Activated B cell treated with CpG ODN at 0.5 μM for 24 hours (primary cell): Measurements from ENCODE around the gene TSSK2. TPM values are rescaled to one million over a fixed set of nuclear protein-coding genes. Genes with fewer than 3 reads are reported as not detected.
A peak's percentile ranks its signal among the peaks of the same experiment; 100 is the strongest.

Source experiments
- ATAC-seq: fragments of 200-7000 bp; cut with Tn5 transposase; one replicate; pipeline ENCODE4 v1.10.0; 2021; ENCODE audit warnings: low read depth, mild to moderate bottlenecking, moderate library complexity
- CTCF ChIA-PET: fragments of 350-600 bp; sonication (Branson Sonifier 250); formaldehyde crosslinking; loops from one replicate; lab custom pipeline; 2021; ENCODE audit warnings: antibody characterized with exemption; lab: Charles Lee
- POLR2A ChIA-PET: fragments of 350-600 bp; sonication (Branson Sonifier 250); formaldehyde crosslinking; loops from one replicate; lab custom pipeline; 2021; ENCODE audit warnings: antibody characterized with exemption; lab: Charles Lee
- DNase-seq: peaks from one replicate; pipeline ENCODE4 v3.0.0; 2022
- H3K27ac Mint-ChIP-seq: one replicate; pipeline ENCODE4 v1.8.0; 2020; ENCODE audit warnings: mixed read lengths
- H3K27me3 Mint-ChIP-seq: one replicate; pipeline ENCODE4 v1.8.0; 2021; ENCODE audit warnings: mixed read lengths
- H3K36me3 Mint-ChIP-seq: one replicate; pipeline ENCODE4 v1.8.0; 2021; ENCODE audit warnings: low read depth, mixed read lengths
- H3K4me1 Mint-ChIP-seq: one replicate; pipeline ENCODE4 v1.8.0; 2021; ENCODE audit warnings: mixed read lengths
- H3K4me3 Mint-ChIP-seq: one replicate; pipeline ENCODE4 v1.8.0; 2020; ENCODE audit warnings: mild to moderate bottlenecking, mixed read lengths
- H3K9me3 Mint-ChIP-seq: one replicate; pipeline ENCODE4 v1.8.0; 2020; ENCODE audit warnings: mixed read lengths
- intact Hi-C: fragments of 100-400 bp; cut with micrococcal nuclease; formaldehyde crosslinking; loops from one replicate; pipeline ENCODE4 v1.15.1; 2024
- total RNA-seq: library from RNA; stranded (reverse); gene quantifications from 2 replicates; pipeline ENCODE4 v1.2.3, GENCODE V29; 2022
- TF ChIP-seq, protein P1 (sequence below): fragments of 200-600 bp; IDR thresholded peaks from one replicate; pipeline ENCODE4 v1.8.0; 2022; ENCODE audit warnings: antibody characterized with exemption, mild to moderate bottlenecking

The TSSK2 gene
- total RNA-seq, 1 donor from 2014 or later: 0.13 TPM

DNA sequence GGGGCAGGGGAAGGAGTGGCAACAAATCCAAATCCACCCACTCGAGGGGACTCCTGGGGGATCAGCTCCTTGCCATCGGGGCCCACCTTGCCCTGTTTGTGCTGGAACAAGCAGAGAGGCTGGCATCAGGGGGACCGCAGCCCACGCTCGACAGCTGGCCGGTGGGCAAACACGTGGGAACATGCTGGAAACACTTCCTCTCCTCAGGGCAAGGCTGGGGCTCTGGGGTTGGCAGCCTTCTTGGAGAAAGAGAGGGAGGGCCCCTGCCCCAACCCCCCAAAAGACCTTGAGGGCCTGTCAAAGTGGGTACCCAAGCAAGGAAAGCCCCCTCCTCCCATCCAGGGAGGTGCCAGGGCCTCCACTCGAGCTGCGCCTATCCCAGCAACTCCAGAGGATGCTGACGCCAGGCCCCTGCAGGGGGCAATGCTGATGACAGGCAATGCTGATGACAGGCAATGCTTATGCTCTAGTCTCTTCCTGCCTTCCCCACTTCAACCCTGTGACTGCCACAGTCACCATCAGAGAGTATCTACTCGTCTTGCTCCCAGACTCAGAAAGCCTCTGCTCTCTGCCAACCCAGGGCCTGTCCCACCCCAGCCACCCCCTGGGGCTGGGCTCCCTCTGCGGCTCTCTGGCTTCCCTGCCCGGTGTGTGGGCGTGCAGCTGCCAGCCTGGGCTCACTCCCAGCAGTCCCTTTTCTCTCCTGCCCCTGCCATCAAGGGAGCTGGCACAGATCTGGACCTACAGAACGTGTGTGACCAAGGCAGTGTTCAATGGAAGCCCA, 7.3 kb downstream of the TSSK2 start:
- intact Hi-C loops: no loop called here
- Mint-ChIP-seq H3K9me3 (no peaks in the 10 kb centered on the region), H3K4me3 (no peak overlapping the region), H3K36me3 (peaks cover 82% of the 10 kb centered on the region), H3K27me3 (no peaks in the 10 kb centered on the region), H3K4me1 (peaks cover 6% of the 10 kb centered on the region), H3K27ac (no peak overlapping the region)
- ATAC-seq (no peak), DNase-seq (no peak)
- TF ChIP-seq, protein P1, sequence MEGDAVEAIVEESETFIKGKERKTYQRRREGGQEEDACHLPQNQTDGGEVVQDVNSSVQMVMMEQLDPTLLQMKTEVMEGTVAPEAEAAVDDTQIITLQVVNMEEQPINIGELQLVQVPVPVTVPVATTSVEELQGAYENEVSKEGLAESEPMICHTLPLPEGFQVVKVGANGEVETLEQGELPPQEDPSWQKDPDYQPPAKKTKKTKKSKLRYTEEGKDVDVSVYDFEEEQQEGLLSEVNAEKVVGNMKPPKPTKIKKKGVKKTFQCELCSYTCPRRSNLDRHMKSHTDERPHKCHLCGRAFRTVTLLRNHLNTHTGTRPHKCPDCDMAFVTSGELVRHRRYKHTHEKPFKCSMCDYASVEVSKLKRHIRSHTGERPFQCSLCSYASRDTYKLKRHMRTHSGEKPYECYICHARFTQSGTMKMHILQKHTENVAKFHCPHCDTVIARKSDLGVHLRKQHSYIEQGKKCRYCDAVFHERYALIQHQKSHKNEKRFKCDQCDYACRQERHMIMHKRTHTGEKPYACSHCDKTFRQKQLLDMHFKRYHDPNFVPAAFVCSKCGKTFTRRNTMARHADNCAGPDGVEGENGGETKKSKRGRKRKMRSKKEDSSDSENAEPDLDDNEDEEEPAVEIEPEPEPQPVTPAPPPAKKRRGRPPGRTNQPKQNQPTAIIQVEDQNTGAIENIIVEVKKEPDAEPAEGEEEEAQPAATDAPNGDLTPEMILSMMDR: no peak
- ChIA-PET POLR2A (no interaction called here), CTCF (no interaction called here)

DNA sequence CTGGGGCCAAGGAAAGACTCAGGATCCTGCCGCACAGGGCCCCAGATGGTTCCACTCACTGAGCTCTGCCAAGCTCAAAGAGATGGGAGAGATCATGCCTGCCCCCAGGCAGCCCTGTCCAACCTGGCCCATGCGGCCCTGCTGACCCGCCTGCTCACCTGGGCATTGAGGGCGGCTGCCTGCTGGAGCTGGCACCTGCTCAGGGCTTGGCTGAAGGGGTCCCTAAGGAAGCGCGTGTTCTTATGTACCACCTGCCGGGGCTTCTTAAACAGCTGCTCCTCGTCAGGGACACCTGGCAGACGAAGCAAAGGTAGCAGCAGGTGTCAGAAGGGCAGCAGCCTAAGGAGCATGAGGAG, 7.9 kb downstream of the TSSK2 start:
- DNase-seq (no peak), ATAC-seq (no peak)
- ChIA-PET CTCF (interaction anchor here (0.6 kb wide), 1 partner anchor 581 kb away, joined by 3 read pairs; no protein-coding TSS in a partner anchor), POLR2A (no interaction called here)
- Mint-ChIP-seq H3K9me3 (no peaks in the 10 kb centered on the region), H3K27ac (no peak overlapping the region), H3K27me3 (no peaks in the 10 kb centered on the region), H3K4me1 (peaks cover 11% of the 10 kb centered on the region), H3K4me3 (no peak overlapping the region), H3K36me3 (peaks cover 80% of the 10 kb centered on the region)
- intact Hi-C loops: no loop called here
- TF ChIP-seq, protein P1: no peak

DNA sequence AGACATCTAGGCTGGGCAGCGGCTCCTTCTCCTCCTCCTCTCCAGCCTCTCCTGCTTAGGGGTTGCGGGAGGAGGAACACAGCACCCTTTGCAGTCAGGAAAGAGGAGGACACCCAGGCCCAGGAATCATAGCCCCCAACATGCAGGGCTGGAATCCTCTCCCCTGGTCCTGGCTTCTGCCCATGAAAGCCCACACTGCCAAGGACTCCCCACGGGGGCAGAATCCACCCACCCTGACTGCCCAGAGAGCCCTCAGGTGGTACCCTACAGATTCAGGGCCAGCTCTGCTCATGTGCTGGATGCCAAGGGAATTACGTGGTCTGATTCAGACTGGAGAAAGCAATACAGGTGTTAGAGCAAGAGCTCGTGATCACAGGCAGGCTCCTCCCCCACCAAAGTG, 8.9 kb downstream of the TSSK2 start:
- peaks cover 2% of the 10 kb centered on the region for H3K27me3 Mint-ChIP-seq
- TF ChIP-seq, protein P1: no peak
- H3K9me3 Mint-ChIP-seq: no peaks in the 10 kb centered on the region
- H3K4me1 Mint-ChIP-seq: peaks cover 20% of the 10 kb centered on the region
- CTCF ChIA-PET: no interaction called here
- no peak overlapping the region for H3K27ac Mint-ChIP-seq
- POLR2A ChIA-PET: no interaction called here
- ATAC-seq: no peak
- intact Hi-C loops: loop anchor here (10.0 kb wide), 1 partner anchor 155 kb away; the partner anchor contains the start of gene CLTCL1
- DNase-seq: no peak
- H3K36me3 Mint-ChIP-seq: peaks cover 76% of the 10 kb centered on the region
- no peak overlapping the region for H3K4me3 Mint-ChIP-seq

DNA sequence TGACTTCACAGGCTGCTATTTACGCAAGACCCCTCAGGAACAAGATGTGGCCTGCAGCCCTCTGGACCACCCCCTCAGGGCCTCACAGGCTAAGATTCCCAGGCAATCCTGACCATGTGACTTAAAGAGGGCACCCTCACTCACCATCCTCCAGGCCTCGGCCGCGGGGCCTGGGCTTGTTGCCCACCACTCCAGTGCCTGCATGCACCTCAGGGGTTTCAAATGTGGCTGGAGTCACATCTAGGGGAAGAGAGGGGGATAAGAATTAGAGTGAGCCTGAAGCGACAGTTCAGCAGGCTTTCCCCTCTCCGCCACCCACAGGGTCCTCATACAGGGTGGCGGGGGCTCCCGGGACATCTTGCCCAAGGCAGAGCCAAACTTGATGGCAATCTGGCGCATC, 11.3 kb downstream of the TSSK2 start:
- Mint-ChIP-seq H3K36me3 (peaks cover 55% of the 10 kb centered on the region), H3K27me3 (peaks cover 5% of the 10 kb centered on the region), H3K4me1 (peaks cover 20% of the 10 kb centered on the region), H3K4me3 (peak overlapping the region; percentile 38), H3K27ac (no peak overlapping the region), H3K9me3 (no peaks in the 10 kb centered on the region)
- ChIA-PET CTCF (no interaction called here), POLR2A (no interaction called here)
- TF ChIP-seq, protein P1: no peak
- ATAC-seq (no peak), DNase-seq (no peak)
- intact Hi-C loops: loop anchor here (10.0 kb wide), 1 partner anchor 152 kb away; the partner anchor contains the start of gene CLTCL1

DNA sequence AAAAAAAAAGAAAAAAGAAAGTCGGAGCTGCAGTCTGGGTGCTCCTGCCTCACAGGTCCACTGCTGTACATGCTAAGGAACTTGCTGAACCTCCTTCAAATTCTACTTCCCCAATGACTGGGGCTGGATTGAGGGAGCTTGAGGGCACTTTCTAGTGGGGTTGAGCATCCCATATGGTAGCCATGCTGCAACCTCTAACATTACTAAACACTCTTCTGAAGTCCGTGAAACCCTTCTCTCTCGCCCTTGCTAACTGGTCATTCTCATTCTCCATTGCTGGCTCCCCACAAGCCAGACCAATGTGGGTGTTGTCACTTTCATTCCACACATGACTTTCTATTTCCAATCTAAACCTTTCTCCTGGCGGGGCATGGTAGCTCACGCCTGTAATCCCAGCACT, 12.1 kb downstream of the TSSK2 start:
- Mint-ChIP-seq H3K36me3 (peaks cover 50% of the 10 kb centered on the region), H3K27me3 (peaks cover 11% of the 10 kb centered on the region), H3K4me1 (peaks cover 20% of the 10 kb centered on the region), H3K9me3 (no peaks in the 10 kb centered on the region), H3K27ac (no peak overlapping the region), H3K4me3 (peak overlapping the region; percentile 100)
- intact Hi-C loops: loop anchor here (10.0 kb wide), 1 partner anchor 152 kb away; the partner anchor contains the start of gene CLTCL1
- TF ChIP-seq, protein P1: no peak
- CTCF ChIA-PET: interaction anchor here (1.4 to 5.0 kb wide), 3 partner anchors 17 to 490 kb away, joined by 3 to 46 read pairs (median 14); no protein-coding TSS in a partner anchor
- POLR2A ChIA-PET: interaction anchor here (2.1 to 2.2 kb wide), 2 partner anchors 21 to 336 kb away, joined by 17 to 23 read pairs; partner anchors contain the start of genes CDC45, DGCR2 and UFD1
- ATAC-seq (no peak), DNase-seq (no peak)
